HG03565 (cell line): Measurements from ENCODE around the gene CAMK1D.

ENCODE experiments used
- ATAC-seq: cut with Tn5 transposase; IDR thresholded peaks from one replicate; pipeline ENCODE4 v1.9.1; 2021; ENCODE audit warnings: mild to moderate bottlenecking, moderate library complexity; ENCODE audit not compliant: unreplicated experiment

The CAMK1D gene

GRCh38 chr10:12510984-12511383 is 161.6 kb downstream of the CAMK1D start:
- no peak for ATAC-seq

- no peak for ATAC-seq
Observed at GRCh38 chr10:12511651-12512050, 162.3 kb downstream of the CAMK1D start.

GRCh38 chr10:12512332-12513002 is 163.1 kb downstream of the CAMK1D start:
- no peak for ATAC-seq

- no peak for ATAC-seq
Observed at GRCh38 chr10:12513003-12513365, 163.6 kb downstream of the CAMK1D start.

GRCh38 chr10:12513775-12514673 is 164.7 kb downstream of the CAMK1D start:
- ATAC-seq = no peak

- ATAC-seq = no peak
Observed at GRCh38 chr10:12518024-12518423, 168.7 kb downstream of the CAMK1D start.

GRCh38 chr10:12521423-12521822 is 172.1 kb downstream of the CAMK1D start:
- ATAC-seq = no peak

- no peak for ATAC-seq
Observed at GRCh38 chr10:12526311-12526710, 177.0 kb downstream of the CAMK1D start.

- ATAC-seq = no peak
Observed at GRCh38 chr10:12529976-12530375, 180.6 kb downstream of the CAMK1D start.

GRCh38 chr10:12531305-12532220 is 182.2 kb downstream of the CAMK1D start:
- no peak for ATAC-seq

- no peak for ATAC-seq
Observed at GRCh38 chr10:12533151-12533550, 183.8 kb downstream of the CAMK1D start.

- ATAC-seq = no peak
Observed at GRCh38 chr10:12533723-12534122, 184.4 kb downstream of the CAMK1D start.

GRCh38 chr10:12534824-12535223 is 185.5 kb downstream of the CAMK1D start:
- ATAC-seq = no peak

GRCh38 chr10:12535656-12536055 is 186.3 kb downstream of the CAMK1D start:
- no peak for ATAC-seq

GRCh38 chr10:12538491-12538995 is 189.2 kb downstream of the CAMK1D start:
- no peak for ATAC-seq

- no peak for ATAC-seq
Observed at GRCh38 chr10:12539350-12540164, 190.2 kb downstream of the CAMK1D start.

GRCh38 chr10:12540341-12540781 is 191.0 kb downstream of the CAMK1D start:
- ATAC-seq = no peak

GRCh38 chr10:12541446-12542067 is 192.2 kb downstream of the CAMK1D start:
- no peak for ATAC-seq

GRCh38 chr10:12542133-12542670 is 192.9 kb downstream of the CAMK1D start:
- no peak for ATAC-seq
